NCI-H2227 treated with DMSO at 0.1 percent for 48 hours (cell line): ENCODE results near the gene VARS1.
A peak's percentile ranks its signal among the peaks of the same experiment; 100 is the strongest.
"Not testable (repeated sequence)": the region's sequence is repeated elsewhere in the genome, so short reads cannot be mapped to it uniquely, and the experiment has no call there.

Experiments used
- DNase-seq: peaks from one replicate; lab custom pipeline; 2025; lab: John Stamatoyannopoulos, UW

Gene VARS1

DNA sequence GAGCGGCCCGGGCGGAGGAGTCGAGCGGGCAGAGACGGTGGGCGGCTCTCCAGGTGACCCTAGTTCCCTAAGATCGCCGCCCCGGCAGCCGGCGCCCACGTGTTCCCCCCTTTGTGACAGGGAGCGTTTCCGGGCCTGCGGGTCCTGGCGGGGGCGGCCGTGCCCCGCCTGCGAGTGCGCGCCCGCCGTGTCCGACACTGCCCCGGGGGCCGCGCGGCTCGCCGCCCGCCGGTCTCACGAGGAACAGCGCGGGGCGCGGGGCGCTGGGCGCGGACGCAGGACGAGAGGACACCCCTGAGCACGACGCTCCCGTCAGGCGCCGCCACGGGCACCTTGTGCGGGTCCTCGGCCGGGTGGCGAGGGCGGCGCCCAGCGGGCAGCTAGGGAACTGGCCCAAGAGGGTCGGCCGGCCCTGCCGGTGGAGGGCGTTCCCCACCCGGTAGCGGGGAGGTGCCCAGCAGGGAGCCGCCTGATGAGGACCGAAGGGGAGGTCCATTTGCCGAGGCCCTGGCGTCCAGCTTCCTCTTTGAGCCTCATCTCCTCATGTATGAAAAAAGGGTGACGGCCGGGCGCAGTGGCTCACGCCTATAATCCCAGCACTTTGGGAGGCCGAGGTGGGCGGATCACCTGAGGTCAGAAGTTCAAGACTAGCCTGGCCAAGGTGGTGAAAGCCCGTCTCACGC is at the start of gene VARS1:
TSS of gene VARS1 (minus strand) at position 137 of the 683 bp plus-strand sequence. CDS start 535 bp downstream, outside the sequence.
- DNase-seq: peak; percentile 83

DNA sequence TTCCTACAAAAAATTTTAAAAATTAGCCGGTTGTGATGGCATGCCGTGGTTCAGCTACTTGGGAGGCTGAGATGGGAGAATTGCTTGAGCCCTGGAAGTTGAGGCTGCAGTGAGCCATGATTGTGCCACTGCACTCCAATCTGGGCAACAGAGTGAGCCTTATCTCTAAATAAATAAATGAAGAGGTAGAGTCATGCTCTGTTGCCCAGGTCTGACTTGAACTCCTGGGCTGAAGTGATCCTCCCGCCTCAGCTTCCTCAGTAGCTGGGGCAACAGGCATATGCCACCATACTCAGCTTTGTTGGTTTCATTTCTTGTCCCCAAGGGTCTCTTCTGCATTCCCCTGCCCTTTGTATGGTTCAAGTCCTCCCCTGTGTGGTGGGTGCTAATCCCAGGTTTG is 49.0 kb upstream of the VARS1 start:
- no peak for DNase-seq

DNA sequence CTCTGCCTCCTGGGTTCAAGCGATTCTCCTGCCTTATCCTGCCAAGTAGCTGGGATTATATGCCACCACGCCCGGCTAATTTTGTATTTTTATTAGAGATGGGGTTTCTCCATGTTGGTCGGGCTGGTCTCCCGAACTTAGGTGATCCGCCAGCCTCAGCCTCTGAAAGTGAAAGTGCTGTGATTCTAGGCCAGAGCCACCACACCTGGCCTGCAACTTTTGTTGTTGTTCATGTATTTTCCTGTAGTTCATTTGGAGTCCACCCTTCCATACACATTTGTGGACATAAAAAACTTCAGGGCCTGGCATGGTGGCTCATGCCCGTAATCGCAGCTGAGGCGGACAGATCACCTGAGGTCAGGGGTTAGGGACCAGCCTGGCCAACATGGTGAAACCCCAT is 46.5 kb upstream of the VARS1 start:
- DNase-seq: no peak

DNA sequence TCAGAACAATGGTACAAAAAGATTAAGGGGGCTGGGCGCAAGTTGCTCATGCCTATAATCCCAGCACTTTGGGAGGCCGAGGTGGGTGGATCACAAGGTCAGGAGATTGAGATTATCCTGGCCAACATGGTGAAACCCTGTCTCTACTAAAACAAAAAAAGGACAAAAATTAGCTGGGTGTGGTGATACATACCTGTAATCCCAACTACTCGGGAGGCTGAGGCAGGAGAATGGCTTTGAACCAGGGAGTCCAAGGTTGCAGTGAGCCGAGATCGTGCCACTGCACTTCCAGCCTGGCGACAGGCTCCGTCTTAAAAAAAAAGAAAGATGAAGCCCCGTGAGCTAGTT is 44.2 kb upstream of the VARS1 start:
- DNase-seq: not testable (repeated sequence)

DNA sequence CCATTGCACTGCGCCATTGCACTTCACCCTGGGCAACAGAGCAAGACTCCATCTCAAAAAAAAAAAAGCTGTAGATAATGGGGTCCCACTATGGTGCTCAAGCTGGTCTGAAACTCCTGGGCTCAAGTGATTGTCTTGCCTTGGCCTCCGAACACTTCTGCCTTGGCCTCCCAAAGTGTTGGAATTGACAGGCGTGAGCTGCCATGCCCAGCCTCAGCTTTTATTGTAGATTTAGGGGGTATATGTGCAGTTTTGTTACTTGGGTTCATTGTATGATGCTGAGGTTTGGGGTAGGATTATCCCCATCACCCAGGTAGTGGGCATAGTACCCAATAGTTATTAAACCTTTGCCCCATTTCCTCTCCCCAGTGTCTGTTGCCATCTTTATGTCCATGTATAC is 43.4 kb upstream of the VARS1 start:
- no peak for DNase-seq

DNA sequence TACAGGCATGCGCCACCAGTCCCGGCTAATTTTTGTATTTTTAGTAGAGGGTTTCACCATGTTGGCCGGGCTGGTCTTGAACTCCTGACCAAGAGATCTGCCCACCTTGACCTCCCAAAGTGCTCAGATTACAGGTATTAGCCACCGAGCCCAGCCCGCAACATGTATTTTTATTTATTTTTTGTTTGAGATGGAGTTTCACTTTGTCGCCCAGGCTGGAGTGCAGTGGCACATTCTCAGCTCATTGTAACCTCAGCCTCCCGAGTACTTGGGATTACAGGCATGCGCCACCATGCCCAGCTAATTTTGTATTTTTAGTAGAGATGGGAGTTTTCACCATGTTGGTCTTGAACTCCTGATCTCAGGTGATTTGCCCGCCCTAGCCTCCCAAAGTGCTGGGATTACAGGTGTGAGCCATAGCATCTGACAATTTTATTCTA is 42.6 kb upstream of the VARS1 start:
- not testable (repeated sequence) for DNase-seq

DNA sequence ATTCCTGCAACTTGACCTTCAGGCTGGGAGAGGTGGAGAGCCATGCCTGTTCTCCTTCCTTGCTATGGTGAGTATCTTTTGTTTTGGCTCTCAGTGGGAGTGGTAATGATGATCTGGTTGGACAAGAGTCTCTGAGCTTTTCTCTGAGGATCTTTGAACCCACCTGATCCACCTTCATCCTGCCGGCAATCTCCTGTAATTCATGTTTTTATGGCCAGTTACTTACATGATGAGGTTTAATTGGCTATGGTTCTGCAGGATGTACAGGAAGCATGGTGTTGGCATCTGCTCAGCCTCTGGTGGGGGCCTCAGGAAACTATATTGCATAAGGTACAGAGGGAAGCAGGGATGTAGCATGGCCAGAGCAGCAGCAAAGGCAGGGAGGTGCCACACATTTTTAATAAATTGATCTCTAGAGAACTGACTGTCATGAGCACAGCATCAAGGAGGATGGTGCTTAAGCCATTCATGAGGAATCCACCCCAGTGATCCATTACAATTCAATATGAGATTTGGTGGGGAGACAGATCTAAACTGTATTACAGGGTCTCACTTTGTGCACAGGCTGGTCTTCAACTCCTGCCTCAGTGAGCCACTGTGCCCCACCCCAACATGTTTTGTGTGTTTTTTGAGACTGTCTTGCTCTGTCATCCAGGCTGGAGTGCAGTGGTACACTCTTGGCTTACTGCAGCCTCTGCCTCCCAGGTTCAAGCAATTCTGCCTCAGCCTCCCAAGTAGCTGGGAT is 42.0 kb upstream of the VARS1 start:
- no peak for DNase-seq

DNA sequence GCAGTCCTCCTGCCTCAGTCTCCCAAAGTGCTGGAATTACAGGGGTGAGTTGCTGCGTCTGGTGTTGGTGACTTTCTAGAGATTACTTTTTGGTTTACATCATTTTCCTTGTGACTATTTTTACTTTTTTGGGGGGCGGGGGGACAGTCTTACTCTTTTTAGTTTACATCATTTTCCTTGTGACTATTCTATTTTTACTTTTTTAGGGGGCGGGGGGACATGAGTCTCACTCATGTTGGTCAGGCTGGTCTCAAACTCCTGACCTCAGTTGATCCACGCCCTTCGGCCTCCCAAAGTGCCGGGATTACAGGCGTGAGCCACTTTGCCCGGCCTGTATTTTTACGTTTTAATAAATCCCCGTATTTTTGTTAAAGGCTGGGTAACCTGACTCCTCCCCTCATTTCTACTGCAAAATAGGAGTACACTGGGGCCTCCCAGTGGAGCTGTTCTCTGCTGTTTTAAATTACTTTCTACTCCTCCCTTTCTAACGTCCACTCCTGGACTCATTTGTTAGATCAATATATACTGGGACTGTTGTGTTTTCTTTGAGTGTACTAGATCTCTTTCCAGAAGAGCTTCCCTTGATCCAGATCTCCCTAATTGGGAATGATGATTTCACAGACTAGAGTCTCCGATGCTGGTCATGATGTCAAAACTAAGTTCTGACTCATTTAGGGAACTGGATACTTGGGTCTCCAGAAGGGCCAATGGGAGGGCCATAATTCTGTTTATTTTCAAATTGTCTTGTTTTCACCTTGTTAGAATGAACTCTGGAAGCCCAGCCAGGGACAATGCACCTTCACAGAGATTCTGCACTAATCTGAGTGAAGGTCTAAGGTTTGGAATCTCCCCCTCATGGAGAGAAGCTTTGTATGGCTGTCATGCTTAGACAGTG is 41.2 kb upstream of the VARS1 start:
- DNase-seq: no peak

DNA sequence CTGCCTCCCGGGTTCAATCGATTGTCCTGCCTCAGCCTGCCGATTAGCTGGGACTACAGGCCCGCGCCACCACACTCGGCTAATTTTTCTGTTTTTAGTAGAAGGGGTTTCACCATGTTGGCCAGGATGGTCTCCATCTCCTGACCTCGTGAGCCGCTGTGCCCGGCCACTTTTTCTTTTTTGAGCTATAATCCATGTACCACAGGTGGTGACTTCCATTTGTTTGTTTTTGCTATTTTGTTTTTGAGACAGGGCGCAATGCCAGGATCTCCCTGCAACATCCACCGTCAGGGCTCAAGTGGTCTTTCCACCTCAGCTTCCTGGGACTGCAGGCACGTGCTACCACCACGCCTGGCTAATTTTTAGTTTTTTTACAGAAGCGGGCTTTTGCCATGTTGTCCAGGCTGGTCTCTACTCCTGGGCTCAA is 40.5 kb upstream of the VARS1 start:
- DNase-seq: no peak

DNA sequence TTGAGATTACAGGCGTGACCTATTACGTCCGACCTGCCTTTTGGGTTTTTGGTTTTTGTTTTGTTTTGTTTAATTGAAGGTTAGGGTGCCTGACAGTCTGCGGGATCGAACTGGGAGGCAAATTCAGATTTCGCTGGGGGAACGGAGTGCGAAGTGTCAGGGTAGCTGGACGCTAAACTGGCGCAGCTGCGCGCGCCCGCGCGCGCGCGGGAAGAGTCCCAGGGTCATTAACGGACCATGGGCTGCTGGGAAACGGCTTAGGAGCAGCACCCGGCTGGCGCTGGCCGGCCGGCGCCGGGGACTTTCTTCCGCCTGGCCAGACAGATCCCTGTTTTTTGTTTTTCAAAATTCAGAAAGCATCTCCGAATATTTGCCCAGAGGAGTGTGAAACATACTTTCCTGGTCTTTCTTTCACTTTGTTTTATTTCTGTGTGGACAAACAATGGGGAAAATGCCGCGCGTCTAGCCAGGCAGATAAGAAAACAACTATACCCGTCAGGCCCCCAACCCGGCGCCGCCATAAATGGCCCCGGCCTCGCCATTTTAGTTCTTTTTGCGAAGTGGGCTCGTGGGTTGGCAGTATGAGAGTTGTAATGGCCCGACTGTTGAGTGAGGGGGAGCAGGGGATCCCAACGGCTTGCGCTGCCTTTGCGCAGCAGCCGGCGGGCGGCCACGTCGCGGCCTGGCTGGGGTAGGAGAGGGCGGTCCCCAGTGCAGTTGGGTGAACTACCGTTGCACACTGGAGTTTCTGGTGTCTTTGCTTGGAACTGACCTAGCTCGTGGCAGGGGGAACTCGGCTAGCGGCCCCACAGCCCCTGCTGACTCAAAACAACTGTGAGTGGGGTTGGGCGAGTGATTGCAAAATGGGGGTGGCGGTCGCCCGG is 39.1 kb upstream of the VARS1 start:
- DNase-seq: peak; percentile 92

DNA sequence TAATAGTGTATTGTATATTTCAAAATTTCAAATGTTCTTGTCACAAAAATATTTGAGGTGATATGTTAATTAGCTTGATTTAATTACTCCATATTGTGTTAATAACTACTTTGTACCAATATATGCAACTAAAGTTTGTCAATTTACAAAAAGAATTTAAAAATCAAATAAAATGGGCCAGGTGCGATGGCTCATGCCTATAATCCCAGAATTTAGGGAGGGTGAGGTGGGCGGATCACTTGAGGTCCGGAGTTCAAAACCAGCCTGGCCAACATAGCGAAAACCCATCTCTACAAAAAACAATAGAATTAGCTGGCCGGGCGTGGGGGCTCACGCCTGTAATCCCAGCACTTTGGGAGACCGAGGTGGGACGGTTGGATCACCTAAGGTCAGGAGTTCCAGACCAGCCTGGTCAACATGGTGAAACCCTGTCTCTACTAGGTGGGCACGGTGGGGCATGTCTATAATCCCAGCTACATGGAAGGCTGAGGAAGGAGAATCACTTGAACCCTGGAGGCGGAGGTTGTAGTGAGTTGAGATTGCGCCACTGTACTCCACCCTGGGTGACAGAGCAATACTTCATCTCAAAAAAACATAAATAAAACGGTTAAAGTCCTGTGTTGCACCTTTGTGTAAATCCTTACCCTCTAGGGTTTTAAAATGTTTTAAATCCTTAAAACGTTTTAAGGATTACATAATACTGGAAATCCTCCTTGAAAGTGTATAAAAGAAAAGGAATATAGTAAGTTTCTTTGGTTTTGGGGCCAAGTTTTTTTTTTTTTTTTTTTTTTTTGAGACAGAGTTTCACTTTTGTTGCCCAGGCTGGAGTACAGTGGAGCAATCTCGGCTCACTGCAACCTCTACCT is 36.0 kb upstream of the VARS1 start:
- no peak for DNase-seq

DNA sequence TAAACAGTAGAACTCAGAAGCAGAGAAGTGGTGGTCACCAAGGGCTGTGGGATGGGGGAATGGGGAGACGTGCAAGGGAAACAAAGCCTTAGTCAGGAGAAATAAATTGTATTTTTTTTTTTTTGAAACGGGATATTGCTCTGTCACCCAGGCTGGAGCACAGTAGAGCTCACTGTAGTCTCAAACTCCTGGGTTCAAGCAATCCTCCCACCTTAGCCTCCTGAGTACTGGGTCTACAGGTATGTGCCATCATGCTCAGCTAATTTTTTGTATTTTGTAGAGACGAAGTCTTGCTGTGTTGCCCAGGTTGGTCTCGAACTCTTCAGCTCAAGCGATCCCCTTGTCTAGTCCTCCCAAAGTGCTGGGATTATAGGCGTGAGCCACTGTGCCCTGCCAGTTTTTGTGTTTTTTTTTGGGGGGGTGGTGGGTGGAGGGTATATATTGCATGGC is 35.4 kb upstream of the VARS1 start:
- DNase-seq: no peak

DNA sequence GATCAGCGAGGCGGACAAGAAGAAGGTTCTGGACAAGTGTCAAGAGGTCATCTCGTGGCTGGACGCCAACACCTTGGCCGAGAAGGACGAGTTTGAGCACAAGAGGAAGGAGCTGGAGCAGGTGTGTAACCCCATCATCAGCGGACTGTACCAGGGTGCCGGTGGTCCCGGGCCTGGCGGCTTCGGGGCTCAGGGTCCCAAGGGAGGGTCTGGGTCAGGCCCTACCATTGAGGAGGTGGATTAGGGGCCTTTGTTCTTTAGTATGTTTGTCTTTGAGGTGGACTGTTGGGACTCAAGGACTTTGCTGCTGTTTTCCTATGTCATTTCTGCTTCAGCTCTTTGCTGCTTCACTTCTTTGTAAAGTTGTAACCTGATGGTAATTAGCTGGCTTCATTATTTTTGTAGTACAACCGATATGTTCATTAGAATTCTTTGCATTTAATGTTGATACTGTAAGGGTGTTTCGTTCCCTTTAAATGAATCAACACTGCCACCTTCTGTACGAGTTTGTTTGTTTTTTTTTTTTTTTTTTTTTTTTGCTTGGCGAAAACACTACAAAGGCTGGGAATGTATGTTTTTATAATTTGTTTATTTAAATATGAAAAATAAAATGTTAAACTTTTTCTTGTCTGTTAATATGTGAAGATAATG is 34.2 kb upstream of the VARS1 start:
- DNase-seq: peak; percentile 53

DNA sequence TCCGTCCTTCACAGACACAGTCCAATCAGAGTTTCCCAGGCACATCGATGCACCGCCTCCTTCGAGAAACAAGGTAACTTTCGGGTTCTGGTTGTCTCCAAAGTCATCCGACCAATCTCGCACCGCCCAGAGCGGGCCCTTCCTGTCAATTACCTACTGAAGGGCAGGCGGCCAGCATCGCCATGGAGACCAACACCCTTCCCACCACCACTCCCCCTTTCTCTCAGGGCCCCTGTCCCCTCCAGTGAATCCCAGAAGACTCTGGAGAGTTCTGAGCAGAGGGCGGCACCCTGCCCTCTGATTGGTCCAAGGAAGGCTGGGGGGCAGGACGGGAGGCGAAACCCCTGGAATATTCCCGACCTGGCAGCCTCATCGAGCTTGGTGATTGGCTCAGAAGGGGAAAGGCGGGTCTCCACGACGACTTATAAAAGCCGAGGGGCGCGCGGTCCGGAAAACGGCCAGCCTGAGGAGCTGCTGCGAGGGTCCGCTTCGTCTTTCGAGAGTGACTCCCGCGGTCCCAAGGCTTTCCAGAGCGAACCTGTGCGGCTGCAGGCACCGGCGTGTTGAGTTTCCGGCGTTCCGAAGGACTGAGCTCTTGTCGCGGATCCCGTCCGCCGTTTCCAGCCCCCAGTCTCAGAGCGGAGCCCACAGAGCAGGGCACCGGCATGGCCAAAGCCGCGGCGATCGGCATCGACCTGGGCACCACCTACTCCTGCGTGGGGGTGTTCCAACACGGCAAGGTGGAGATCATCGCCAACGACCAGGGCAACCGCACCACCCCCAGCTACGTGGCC is 31.9 kb upstream of the VARS1 start, which contains the start of gene HSPA1B:
TSS of gene HSPA1B (plus strand) at position 453 of the 794 bp plus-strand sequence. CDS start at position 666, 213 bp downstream.
- peak; percentile 99 for DNase-seq

DNA sequence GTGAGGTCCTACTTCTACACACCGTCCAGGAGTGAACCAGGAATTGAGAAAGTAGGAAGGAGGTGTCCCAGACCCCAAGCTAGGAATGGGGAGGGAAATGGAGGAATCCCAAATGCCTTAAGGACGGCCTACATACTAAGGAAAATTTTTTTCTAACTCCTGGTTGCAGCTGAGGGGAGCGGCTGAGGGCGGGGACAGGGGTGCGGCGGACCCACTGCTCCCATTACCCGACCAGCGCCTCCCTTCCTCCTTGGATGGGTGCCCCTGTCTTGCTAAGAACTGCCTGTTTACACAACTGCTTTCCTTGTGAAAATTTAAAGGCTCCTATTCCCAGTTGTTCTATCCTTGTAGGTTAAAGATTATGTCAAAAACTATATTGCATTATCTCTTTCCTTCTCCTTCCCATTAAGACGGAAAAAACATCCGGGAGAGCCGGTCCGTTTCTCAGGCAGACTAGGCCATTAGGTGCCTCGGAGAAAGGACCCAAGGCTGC is 31.3 kb upstream of the VARS1 start:
- peak; percentile 88 for DNase-seq

DNA sequence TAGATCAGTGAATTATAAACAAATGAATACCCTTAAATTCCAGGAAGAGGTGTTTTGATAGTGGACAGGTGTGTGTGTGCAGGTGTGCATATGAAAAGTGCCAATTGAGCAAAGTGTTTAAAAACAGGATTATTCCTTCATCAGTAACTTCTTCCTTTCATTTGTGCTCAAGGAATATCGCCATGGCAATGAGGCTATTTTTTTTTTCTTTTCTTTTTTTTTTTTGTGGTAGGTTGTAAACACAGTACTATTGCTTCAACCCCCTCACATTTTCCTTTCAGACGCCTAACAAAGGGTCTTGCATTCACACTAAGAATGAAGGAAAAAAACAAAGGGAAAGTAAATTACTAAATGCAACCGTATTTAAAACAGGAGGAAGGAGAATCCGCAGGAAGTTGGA is 30.0 kb upstream of the VARS1 start:
- no peak for DNase-seq

DNA sequence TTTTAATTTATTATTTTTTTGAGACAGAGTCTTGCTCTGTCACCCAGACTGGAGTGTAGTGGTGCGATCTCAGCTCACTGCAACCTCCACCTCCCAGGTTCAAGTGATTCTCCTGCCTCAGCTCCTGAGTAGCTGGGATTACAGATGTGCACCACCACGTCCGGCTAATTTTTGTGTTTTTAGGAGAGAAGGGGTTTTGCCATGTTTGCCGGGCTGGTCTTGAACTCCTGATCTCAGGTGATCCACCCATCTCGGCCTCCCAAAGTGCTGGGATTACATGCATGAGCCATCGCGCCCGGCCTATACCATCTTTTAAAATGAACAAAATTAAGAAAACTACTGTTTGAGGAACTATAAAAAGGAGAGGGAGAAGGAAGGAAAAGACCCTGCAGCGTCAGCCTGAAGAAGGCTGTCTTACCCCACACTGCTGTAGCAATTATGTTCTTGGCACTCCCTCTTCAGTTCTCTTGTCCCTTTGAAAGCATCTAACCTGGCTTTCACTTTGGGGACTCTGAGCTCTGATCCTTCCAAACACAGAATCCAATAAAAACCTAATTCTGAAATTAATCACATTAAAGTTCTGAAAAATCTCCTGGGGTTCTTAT is 28.1 kb upstream of the VARS1 start:
- DNase-seq: not testable (repeated sequence)
